HG03103 (cell line): ENCODE measurements around the gene RFK.

Experiments used
- ATAC-seq: cut with Tn5 transposase; IDR thresholded peaks from one replicate; pipeline ENCODE4 v1.9.1; 2021; ENCODE audit warnings: low read depth; ENCODE audit not compliant: unreplicated experiment

Gene RFK

DNA sequence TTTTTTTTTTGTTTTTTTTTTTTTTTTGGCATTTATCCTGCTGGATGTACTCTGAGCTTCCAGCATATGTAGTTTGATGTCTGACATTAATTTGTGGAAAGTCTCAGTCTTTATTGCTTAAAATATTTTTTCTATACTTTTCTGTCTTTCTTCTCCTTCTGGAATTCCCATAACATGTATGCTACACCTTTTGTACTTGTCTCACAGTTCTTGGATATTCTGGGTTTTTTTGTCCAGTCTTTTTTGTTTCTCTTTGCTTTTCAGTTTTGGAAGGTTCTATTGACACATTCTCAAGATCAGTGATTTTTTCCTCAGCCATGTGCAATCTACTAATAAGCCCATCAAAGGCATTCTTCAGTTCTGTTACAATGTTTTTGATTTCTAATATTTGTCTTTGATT, 19.4 kb upstream of the RFK start:
- no peak for ATAC-seq

DNA sequence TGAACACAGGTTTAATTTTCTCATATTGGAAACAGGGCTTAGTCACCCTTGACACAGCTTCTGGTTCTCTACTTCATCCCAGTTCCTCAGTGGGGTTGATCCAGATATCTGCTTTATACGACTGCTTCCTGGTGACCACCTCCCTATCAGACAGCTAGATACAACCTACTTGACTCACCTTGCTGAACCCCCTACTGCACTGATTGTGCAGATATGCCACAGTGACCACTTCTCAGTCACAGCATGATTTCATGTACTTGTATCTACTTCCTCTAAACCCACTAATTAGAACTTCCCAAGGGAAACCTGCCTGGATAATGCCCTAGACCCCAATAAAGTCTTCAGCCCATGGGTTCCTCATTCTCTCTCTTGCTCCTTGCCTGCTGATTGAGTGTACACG, 18.4 kb upstream of the RFK start:
- ATAC-seq, result no peak

DNA sequence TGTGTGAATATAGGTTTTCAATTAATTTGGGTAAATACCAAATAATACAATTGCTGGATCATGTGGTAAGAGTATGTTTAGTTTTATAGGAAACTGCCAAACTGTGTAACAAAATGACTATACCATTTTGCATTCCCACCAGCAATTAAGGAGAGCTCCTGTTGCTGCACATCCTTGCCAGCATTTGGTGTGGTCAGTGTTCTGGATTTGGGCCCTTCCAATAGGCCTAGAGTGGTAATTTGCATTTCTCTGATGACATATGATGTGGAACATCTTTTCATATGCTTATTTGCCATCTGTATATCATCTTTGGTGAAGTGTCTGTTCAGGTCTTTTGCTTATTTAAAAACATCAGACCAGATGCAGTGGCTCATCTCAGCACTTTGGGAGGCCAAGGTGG, 11.6 kb upstream of the RFK start:
- no peak for ATAC-seq

DNA sequence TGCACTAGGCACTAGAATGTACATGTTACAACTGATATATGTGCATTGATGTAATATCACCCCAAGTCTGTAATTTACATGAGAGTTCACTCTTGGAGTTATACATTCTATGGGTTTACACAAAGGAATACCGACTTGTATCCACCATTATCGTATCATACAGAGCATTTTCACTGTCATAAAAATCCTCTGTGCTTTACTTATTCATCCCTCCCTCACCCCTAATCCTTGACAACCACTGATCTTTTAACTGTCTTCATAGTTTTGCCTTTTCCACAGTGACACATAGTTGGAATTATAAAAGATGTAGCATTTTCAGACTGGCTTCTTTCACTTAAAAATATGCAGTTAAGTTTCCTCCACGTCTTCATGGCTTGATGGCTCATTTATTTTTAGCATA, 11.1 kb upstream of the RFK start:
- ATAC-seq, result no peak

DNA sequence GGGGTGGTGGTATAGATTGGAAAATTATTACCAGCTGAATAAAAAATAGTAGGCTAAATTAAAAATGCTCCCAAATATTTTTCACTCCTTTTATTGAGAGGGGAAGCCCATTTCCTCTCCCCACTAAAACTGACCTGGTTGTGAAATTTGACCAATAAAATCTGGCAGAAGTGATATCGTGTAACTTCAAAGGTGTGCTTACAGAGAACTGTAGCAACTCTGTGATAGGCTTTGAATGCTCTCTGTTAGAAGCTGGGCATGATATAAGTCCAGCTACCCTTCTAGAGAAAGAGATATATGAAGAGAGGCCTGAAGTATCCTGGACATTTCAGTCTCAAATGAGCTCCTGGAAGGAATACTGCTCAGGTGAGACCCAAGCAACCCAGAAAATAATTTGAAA, 10.2 kb upstream of the RFK start:
- ATAC-seq, result no peak

DNA sequence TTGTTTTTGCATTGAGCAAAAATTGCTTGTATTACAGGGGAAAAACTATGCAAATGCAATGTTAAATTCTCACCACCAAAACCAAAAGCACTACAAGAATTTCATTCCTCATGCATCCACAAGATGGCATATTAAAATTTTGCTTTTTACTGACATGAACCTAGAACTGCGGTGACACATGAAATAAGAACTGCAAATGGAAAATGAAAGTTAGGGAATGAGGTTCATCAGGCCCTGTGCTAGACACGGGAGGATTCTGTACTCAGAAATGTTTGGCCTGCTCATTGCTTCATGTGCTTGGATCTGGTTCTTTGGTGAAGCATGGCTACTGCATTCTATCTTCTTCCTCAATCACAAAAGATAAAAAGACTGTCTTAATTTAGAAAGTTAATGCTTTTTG, 9.1 kb upstream of the RFK start:
- ATAC-seq, result peak; percentile 94

DNA sequence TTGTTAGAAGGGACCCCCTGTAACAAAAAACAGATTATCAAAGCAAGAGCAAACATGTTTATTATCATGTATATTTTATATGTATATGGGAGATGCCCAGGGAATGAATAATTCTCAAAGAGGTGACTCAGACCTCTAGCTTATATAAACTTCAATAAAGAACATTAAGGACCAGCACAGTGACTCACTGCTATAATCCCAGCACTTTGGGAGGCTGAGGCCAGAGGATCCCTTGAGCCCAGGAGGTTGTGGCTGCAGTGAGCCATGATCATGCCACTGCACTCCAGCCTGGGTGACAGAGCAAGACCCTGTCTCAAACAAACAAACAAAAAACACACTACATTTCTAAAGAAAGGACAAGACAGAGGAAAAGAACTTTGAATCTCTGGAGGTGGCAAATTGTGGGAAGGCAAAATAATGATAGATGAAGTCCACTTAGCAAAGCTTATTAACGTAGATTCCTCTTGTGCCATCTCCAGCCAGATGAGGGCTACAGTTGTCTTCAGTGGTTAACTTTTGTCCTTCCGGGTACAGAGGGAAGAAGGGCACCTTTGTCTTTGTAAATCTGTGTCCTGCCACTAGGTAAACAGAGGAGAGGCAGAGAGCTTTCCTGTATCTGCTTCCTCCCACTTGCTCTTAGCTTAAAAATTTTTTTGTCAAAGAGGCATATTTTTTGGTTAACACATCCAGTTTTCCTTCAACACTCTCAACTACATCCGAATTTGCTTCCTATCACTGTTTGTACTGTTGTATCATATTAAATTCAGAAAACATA, 7.5 kb upstream of the RFK start:
- no peak for ATAC-seq

DNA sequence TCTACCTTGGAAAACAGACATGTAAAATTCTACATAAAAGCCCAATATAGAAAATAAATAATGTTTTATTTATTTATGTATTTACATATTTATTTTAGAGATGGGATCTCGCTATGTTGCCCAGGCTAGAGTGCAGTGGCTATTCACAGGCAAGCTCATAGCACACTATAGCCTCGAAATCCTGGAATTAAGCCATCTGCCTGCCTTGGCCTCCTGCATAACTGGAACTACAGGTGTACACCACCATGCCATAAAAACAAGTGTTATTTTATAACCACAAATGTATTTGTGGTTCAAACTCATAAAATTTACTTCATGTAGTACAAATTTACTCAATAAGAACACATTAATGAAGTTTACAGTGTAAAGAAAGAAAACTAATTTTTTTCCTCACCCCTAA, 7.0 kb upstream of the RFK start:
- ATAC-seq, result no peak

DNA sequence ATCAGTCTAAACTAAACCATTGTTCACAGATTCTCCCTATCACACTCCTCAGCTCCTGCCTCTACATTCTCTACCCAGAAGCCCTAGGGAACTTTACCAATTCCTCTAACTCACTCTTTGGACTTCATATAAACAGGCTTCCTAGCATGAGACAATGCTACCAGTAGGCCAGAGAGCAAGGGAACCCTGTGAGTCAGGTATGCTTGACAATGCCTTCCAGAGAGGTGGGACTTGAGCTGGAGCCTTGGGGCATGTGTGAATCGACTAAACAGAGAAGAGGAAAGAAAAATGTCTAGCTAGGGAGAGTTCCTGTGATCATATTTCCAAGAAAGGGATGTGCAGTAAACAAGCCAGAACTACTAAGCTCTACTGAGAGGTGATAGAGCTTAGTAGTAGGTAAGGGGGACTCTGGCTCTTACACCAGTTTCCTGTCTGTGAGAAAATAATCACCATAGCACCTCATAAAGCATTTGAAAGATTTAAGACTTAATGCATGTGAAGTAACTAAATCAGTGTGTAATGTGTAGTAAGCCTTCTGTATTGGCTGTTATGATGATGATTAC, 6.4 kb upstream of the RFK start:
- no peak for ATAC-seq

DNA sequence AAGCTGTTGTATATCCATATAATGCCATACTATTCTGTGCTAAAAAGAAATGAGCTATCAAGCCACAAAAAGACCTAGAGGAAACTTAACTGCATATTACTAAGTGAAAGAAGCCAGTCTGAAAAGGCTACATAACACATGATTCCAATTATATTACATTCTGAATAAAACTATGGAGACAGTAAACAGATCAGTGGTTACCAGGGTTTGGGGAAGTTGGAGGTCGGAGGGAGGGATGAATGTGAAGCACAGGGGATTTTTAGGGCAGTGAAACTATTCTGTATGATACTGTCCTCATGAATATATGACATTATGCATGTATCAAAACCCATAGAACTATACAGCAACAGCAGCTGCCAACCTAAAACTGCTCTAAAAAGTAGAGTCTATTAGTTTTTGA, 5.6 kb upstream of the RFK start:
- no peak for ATAC-seq

DNA sequence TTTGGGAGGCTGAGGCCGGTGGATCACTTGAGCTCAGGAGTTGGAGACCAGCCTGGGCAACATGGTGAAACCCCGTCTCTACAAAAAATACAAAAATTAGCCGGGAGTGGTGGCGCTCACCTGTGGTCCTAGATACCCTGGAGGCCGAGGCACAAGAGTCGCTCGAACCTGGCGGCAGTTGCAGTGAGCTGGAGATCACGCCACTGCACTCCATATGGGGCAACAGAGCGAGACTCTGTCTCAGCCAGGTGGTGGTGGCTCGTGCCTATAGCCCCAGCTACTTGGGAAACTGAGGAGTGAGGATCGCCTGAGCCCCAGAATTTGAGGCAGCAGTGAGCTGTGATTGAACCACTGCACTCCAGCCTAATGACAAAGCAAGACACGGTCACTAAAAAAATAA, 2.4 kb upstream of the RFK start:
- ATAC-seq, result no peak

DNA sequence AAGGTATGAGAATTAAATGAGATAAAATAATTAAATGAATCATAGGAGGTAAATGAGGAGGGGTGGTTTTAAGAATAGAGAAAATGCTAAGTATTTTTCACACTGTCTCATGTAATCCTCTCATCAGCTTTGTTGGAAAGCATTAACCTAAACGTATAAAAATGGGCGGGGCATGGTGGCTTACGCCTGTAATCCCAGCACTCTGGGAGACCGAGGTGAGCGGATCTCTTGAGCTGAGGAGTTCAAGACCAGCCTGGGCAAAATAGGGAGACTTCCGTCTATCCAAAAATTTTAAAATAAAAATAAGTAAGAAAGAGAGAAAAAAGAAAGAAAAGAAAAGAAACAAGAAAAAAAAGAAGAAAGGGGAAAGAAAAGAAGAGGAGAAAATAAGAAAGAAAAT, 1.9 kb upstream of the RFK start:
- no peak for ATAC-seq

DNA sequence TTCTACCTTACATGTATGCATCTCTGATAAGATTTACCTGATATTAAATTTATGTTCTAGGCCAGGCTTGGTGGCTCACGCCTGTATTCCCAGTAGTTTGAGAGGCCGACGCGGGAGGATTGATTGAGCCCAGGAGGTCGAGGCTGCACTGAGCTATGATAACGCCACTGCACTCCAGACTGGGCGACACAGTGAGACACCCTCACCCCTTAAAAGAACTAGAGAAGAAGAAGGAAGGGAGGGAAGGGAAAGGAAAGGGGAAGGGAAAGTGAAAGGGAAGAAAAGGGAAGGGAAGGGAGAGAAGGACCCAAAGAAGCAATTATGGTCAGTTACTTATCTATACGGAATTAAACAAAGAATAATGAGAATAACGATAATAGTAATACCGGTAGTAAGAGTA, 1.2 kb upstream of the RFK start:
- ATAC-seq, result no peak

DNA sequence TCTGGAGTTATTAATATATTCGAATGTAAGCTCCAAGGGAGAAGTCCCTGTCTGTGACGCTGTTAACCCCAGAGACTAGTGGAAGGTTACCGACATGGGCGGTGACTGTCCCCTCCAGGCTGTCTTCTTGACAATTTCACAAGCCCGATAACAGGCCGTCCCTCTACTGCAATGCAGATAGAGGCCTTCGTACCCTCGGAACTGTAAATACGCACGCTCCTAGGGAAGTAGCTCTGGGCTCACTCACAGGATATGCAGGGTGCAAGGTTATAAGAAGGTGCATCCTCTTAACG, 680 bp upstream of the RFK start:
- peak; percentile 51 for ATAC-seq

DNA sequence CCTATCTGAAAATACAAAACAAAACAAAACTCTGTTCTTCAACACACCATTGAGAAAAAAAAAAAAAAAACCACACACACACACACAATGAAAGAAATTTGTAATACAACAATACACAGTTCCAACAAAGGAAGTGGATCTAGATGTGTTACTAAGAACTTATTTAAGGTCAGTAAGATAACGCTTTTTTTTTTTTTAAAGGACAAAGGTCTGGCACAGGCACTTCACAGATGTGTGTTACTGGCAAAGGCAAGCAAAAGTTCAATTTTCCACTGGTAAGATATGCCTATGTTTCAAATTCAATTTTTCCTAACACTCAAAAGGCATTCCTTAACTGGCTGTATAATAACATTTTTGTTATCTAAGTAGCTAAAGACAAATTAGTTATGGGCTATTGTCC, 3.6 kb downstream of the RFK start:
- no peak for ATAC-seq

DNA sequence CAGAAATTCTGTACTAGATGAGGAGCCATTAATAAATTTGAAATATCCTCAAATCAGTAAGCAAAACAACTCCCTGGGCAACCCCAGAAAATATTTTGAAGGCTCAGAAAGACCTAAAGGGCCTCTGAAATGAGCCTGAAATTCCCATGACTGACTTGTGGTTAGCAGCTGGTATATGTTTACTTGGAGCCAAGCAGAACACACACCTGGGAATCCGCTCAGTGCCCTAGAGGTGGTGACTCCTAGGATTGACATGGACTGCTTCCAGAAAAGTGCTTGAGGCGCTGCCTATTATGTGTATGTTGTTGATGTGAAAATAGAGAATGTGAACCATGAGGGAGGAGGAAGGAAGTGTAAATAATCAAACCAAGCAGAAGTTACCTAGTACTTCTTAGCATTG, 14.7 kb downstream of the RFK start:
- ATAC-seq, result no peak

DNA sequence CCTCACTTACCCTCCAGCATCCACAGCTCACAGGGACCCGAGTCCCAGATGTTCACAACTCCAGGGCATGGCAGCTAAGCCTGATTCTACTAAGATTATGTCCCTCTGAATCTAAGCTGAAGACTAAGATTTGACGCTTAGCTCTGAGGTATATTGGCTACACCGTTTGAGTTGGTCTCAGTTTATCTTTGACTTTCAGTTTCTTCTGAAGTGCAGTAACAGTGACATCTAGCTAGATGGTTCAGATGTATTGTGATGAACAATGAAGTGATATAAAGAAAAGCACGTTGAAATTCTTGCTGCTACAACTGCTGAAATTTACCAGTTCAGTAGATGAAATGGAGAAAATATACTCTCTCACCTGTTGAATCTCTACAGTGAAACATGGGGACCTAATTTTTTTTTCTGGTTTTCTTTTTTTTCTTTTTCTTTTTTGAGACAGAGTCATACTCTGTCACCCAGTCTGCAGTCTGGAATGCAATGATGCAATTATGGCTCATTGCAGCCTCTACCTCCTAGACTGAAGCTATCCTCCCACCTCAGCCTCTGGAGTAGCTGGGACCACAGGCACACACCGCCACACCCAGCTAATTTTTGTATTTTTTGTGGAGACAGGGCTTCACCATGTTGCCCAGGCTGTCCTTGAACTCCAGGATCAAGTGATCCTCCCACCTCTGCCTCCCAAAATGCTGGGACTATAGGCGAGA, 15.7 kb downstream of the RFK start:
- no peak for ATAC-seq

DNA sequence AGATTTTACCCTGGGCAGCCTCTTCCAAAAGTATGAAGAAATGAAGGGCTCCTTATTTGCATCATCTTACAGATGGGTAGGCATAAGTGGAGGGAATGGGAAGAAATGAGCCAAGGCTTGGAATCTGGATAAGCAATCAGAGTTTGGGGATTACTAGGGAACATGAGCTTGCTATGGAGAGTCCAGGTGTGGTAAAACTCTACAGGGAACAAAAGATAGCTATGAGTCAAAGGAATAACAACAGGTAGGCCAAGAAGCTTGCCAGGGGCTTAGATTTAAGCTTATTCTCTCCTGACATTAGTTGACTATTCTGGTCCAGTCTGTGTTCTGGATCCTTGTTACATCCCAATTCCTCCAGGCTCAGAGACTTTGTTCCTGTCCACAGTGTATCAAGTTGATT, 16.4 kb downstream of the RFK start:
- no peak for ATAC-seq

DNA sequence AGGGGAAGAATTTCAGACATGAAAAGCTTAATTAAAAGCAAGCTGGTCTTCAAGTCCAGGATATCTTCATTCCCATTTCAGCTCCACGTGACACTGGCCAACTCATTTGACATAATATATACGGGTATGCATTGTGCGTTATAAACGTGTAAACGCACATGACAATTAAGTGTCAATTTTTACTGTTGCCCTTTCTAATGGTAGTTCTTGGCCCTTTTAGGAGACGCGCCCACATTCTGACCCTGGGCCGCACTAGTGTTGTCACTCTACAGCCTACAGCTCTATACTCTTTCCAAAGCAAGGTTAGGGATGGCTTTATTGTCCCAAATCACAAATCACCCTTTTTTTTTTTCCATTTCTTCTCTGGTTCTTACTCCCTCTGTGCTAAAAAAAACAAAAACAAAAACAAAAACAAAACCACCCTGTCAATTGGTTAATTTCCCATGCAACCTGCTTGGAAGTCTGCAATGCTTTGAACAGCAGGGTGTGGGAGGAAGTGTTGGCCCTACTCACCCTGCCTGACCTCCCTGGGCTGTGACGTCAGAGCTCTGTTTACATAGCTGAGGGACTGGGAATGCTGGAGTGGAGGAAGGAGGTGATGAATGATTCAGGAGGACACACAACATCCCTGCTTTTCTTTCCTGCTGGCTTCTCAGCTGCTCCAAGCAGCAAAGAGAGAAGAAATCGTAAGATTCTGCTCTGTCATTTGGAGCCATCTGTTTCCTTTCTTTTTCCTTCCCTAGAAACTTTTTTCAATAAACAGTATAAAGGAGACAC, 19.3 kb downstream of the RFK start:
- no peak for ATAC-seq

DNA sequence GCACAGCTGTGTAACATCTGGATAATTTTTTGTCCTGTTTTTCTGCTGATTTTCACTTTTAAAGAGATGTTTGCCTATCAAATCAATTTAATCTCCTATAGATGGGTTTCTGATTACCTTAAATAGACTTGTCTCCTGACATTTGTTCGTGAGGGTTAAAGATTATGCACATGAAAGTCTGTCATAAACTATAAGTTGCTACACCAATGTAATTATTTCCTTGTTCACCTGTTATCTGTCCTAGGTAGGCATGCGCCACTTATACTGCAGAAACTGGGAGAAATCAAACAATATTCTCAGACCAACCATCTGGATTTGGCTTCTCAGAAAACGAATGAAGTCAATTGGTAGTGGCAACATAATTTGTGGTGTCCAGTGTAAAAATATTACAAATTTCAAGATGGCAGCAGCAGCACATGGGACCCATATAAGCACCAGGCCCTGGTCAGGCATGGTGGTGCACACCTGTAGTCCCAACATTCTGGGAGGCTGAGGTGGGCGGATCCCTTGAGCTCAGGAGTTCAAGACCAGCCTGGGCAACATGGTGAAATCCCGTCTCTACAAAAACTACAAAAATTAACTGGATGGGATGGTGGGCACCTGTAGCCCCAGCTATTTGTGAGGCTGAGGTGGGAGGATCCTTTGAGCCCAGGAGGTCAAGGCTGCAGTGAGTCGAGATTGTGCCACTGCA, 20.3 kb downstream of the RFK start:
- ATAC-seq, result no peak

DNA sequence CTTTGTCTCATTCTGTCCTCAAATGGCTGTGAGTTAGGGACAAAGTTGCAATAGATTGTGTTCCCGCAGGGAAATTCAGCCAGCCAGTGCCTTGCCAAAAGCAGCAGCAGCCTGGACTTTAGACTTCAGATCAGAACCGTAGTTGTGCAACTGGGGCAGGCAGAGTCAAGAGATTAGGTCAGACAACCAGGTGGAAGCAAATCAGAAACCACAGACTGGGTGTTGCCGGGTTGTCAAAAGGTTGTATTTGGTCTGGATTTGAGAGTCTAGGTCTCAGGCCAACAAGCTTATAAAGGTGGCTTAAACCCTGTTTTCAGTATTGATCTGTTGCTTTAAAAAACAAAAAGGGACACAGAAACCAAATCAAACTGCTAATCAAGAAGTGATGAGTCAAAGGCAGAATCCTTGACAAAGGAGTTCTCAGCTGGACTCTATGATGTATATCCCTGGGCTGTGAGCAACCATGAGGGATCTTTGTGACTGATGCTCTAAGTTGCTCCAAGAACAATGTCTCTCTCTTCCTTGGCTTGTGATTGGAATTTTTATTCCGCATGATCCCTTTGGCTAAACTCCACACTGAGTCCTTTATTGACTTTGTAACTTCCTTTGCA, 20.9 kb downstream of the RFK start:
- no peak for ATAC-seq
